Measurements from ENCODE around the gene BPIFB6. TPM values are rescaled to one million over a fixed set of nuclear protein-coding genes. Genes with fewer than 3 reads are reported as not detected.

BPIFB6 gene
- total and polyA plus RNA-seq, 2 donors from 2014 or later = not detected

DNA sequence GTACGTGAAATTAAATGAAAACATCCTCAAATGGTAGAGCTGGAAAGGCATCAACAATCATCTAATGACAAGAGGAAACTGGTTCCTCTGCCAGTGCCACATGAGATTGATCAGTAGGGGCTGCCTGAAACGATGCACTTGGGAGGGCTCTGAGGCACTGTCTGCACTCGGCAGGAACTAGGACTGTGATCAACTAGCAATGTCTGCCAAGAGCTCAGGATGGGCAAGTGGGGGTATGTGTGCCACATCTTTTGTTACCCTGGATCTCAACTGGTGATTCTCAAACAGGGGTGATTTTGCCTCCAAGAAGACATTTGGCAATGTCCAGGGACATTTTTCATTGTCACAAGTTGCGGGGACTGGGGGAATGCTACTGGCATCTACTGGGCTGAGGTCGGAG lies 1.9 kb downstream of the BPIFB6 start:
- intact Hi-C loops (cut with DNase I) = no loop called here
- no peak for FAIRE-seq
- Histone ChIP-seq H3K4me1 (ENCODE audit: control insufficient read depth in 2 of 3, insufficient read depth in 2 of 3, low read depth in 1 of 3, low read length in 3 of 3) (no peaks in the 10 kb centered on the region), H3K4me3 (ENCODE audit: low read length in 3 of 3) (no peak overlapping the region), H3K9me3 (ENCODE audit: control insufficient read depth in 2 of 3, insufficient read depth in 1 of 3, low read length in 3 of 3) (no peaks in the 10 kb centered on the region), H3K9ac (ENCODE audit: low read length in 3 of 3) (no peak overlapping the region), H3K27ac (ENCODE audit: low read depth in 2 of 2, low read length in 2 of 2) (no peak overlapping the region), H3K36me3 (ENCODE audit: control insufficient read depth in 2 of 3, insufficient read depth in 3 of 3, low read length in 3 of 3) (no peaks in the 10 kb centered on the region), H3K27me3 (ENCODE audit: control insufficient read depth, insufficient read depth, low read length) (no peaks in the 10 kb centered on the region)
- DNase-seq = no peak
- TF ChIP-seq, protein P1, sequence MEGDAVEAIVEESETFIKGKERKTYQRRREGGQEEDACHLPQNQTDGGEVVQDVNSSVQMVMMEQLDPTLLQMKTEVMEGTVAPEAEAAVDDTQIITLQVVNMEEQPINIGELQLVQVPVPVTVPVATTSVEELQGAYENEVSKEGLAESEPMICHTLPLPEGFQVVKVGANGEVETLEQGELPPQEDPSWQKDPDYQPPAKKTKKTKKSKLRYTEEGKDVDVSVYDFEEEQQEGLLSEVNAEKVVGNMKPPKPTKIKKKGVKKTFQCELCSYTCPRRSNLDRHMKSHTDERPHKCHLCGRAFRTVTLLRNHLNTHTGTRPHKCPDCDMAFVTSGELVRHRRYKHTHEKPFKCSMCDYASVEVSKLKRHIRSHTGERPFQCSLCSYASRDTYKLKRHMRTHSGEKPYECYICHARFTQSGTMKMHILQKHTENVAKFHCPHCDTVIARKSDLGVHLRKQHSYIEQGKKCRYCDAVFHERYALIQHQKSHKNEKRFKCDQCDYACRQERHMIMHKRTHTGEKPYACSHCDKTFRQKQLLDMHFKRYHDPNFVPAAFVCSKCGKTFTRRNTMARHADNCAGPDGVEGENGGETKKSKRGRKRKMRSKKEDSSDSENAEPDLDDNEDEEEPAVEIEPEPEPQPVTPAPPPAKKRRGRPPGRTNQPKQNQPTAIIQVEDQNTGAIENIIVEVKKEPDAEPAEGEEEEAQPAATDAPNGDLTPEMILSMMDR (IDR thresholded peaks at IDR 0.05; ENCODE audit: borderline replicate concordance, extremely low read depth, insufficient read depth) = no peak

DNA sequence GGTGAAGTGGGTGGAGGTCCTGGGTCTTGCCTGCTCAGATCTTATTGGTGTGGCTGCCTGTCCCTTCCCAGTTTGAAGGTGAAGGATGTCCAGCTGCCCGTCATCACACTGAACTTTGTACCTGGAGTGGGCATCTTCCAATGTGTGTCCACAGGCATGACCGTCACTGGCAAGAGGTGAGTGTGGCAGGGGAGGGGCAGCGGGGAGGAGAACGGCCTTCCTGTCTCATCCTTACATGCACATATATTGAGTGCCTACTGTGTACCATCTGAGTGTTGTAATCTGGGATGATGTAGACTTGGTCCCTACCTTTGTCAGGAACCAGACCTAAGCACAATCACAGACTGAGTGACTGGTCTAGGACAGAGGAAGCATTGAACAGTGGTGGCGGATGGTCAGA lies 2.7 kb downstream of the BPIFB6 start:
- intact Hi-C loops (cut with DNase I) = no loop called here
- DNase-seq (no peak), FAIRE-seq (no peak)
- TF ChIP-seq, protein P1 (IDR thresholded peaks at IDR 0.05; ENCODE audit: borderline replicate concordance, extremely low read depth, insufficient read depth) = no peak
- no peaks in the 10 kb centered on the region for H3K27me3 ChIP-seq (ENCODE audit: control insufficient read depth, insufficient read depth, low read length)
- no peak overlapping the region for H3K4me3 ChIP-seq (ENCODE audit: low read length in 3 of 3)
- H3K36me3 ChIP-seq (ENCODE audit: control insufficient read depth in 2 of 3, insufficient read depth in 3 of 3, low read length in 3 of 3) = no peaks in the 10 kb centered on the region
- no peak overlapping the region for H3K27ac ChIP-seq (ENCODE audit: low read depth in 2 of 2, low read length in 2 of 2)
- H3K4me1 ChIP-seq (ENCODE audit: control insufficient read depth in 2 of 3, insufficient read depth in 2 of 3, low read depth in 1 of 3, low read length in 3 of 3) = no peaks in the 10 kb centered on the region
- H3K9ac ChIP-seq (ENCODE audit: low read length in 3 of 3) = no peak overlapping the region
- no peaks in the 10 kb centered on the region for H3K9me3 ChIP-seq (ENCODE audit: control insufficient read depth in 2 of 3, insufficient read depth in 1 of 3, low read length in 3 of 3)

DNA sequence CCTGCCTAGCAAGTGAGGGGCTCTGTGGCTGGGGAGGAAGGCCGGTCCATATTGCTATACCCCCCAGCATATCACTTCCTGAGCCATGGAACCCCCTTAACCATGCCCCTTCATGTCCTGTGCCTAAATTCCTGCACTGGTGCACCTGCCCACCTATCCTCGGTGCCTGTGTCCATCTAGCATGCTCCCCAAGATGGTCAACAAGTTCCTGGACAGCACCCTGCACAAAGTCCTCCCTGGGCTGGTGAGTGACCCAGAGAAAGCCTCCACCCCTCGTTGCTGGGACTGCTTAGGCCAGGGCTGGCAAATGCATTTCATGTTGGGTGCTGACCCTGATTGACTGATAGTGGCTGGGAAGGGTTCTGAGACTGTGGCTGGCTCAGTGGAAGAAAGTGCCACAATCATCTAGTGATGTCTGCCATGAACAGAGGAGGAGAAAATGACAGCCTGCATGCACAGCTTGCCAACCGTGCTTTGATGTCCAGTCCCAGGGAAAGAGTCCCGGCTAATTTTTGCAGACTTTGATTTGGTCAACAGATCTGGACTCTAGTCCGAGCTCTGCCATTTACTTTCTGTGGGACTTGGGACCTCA lies 3.5 kb downstream of the BPIFB6 start:
- FAIRE-seq (no peak), DNase-seq (no peak)
- H3K36me3 ChIP-seq (ENCODE audit: control insufficient read depth in 2 of 3, insufficient read depth in 3 of 3, low read length in 3 of 3) = no peaks in the 10 kb centered on the region
- H3K4me1 ChIP-seq (ENCODE audit: control insufficient read depth in 2 of 3, insufficient read depth in 2 of 3, low read depth in 1 of 3, low read length in 3 of 3) = no peaks in the 10 kb centered on the region
- TF ChIP-seq, protein P1 (IDR thresholded peaks at IDR 0.05; ENCODE audit: borderline replicate concordance, extremely low read depth, insufficient read depth) = no peak
- H3K9me3 ChIP-seq (ENCODE audit: control insufficient read depth in 2 of 3, insufficient read depth in 1 of 3, low read length in 3 of 3) = no peaks in the 10 kb centered on the region
- no peak overlapping the region for H3K27ac ChIP-seq (ENCODE audit: low read depth in 2 of 2, low read length in 2 of 2)
- intact Hi-C loops (cut with DNase I) = no loop called here
- no peak overlapping the region for H3K9ac ChIP-seq (ENCODE audit: low read length in 3 of 3)
- no peak overlapping the region for H3K4me3 ChIP-seq (ENCODE audit: low read length in 3 of 3)
- no peaks in the 10 kb centered on the region for H3K27me3 ChIP-seq (ENCODE audit: control insufficient read depth, insufficient read depth, low read length)

- DNase-seq = no peak
- TF ChIP-seq, protein P1 (IDR thresholded peaks at IDR 0.05; ENCODE audit: borderline replicate concordance, extremely low read depth, insufficient read depth) = no peak
- Histone ChIP-seq H3K27ac (ENCODE audit: low read depth in 2 of 2, low read length in 2 of 2) (no peak overlapping the region), H3K36me3 (ENCODE audit: control insufficient read depth in 2 of 3, insufficient read depth in 3 of 3, low read length in 3 of 3) (no peaks in the 10 kb centered on the region), H3K9me3 (ENCODE audit: control insufficient read depth in 2 of 3, insufficient read depth in 1 of 3, low read length in 3 of 3) (no peaks in the 10 kb centered on the region), H3K9ac (ENCODE audit: low read length in 3 of 3) (no peak overlapping the region), H3K27me3 (ENCODE audit: control insufficient read depth, insufficient read depth, low read length) (no peaks in the 10 kb centered on the region), H3K4me3 (ENCODE audit: low read length in 3 of 3) (no peak overlapping the region), H3K4me1 (ENCODE audit: control insufficient read depth in 2 of 3, insufficient read depth in 2 of 3, low read depth in 1 of 3, low read length in 3 of 3) (no peaks in the 10 kb centered on the region)
- FAIRE-seq = no peak
- intact Hi-C loops (cut with DNase I) = no loop called here
These were observed 6.0 kb downstream of the BPIFB6 start for GRCh38 chr20:33037456-33037855.
